IMR-90 (cell line): ENCODE results near the gene CDC5L. TPM values are rescaled to one million over a fixed set of nuclear protein-coding genes. Genes with fewer than 3 reads are reported as not detected.

Experiments used
- ATAC-seq: fragments of 200-7000 bp; cut with Tn5 transposase; 2 replicates; pipeline ENCODE4 v1.9.1; 2020; ENCODE audit warnings: low read depth, mild to moderate bottlenecking, moderate library complexity
- BruUV-seq: library from RNA; stranded (reverse); fragments of 400-500 nt; replicated peaks from 2 replicates; lab custom pipeline; 2021; lab: Mats Ljungman, UMichigan
- CTCF ChIA-PET: fragments of 300-600 bp; formaldehyde crosslinking; extraction: SDS; loops from one replicate; lab custom pipeline; 2021; ENCODE audit warnings: antibody characterized with exemption; lab: Yijun Ruan, JAX
- POLR2A ChIA-PET: fragments of 300-600 bp; sonication (Branson Sonifier 250); formaldehyde crosslinking; loops from one replicate; lab custom pipeline; 2022; ENCODE audit warnings: antibody characterized with exemption; ENCODE audit not compliant: unreplicated experiment; lab: Charles Lee
- DNase-seq: peaks from one replicate; pipeline ENCODE4 v3.0.0; 2013
- H2AFZ ChIP-seq: replicated peaks from 2 replicates; pipeline ENCODE3; 2013; ENCODE audit warnings: low read length, mild to moderate bottlenecking; ENCODE audit not compliant: poor library complexity
- H2AK5ac ChIP-seq: 2 replicates; pipeline ENCODE4 v1.6.1; 2013; ENCODE audit warnings: low read depth, low read length, inconsistent platforms
- H2AK9ac ChIP-seq: replicated peaks from 2 replicates; pipeline ENCODE3; 2013; ENCODE audit warnings: mild to moderate bottlenecking, low read depth, low read length, moderate library complexity; ENCODE audit not compliant: poor library complexity
- H2BK120ac ChIP-seq: 2 replicates; pipeline ENCODE4 v1.6.1; 2013; ENCODE audit warnings: low read depth, low read length, inconsistent platforms
- H2BK15ac ChIP-seq: 3 replicates; pipeline ENCODE4 v1.6.1; 2013; ENCODE audit warnings: low read depth, low read length, inconsistent platforms
- H2BK20ac ChIP-seq: 2 replicates; pipeline ENCODE4 v1.6.1; 2013; ENCODE audit warnings: low read depth, mild to moderate bottlenecking, inconsistent platforms, low read length, moderate library complexity
- H2BK5ac ChIP-seq: 2 replicates; pipeline ENCODE4 v1.6.1; 2013; ENCODE audit warnings: mild to moderate bottlenecking, low read depth, low read length, inconsistent platforms; ENCODE audit not compliant: poor library complexity, severe bottlenecking
- H3K14ac ChIP-seq: replicated peaks from 2 replicates; pipeline ENCODE4 v1.6.1; 2013; ENCODE audit warnings: low read depth, low read length, inconsistent platforms
- H3K18ac ChIP-seq: 2 replicates; pipeline ENCODE4 v1.6.1; 2013; ENCODE audit warnings: low read depth, low read length, control low read depth
- H3K23ac ChIP-seq: 2 replicates; pipeline ENCODE4 v1.6.1; 2013; ENCODE audit warnings: low read depth, low read length, inconsistent platforms
- H3K27ac ChIP-seq: 2 replicates; pipeline ENCODE4 v1.5.1; 2013; ENCODE audit warnings: mild to moderate bottlenecking, control low read depth, low read length; ENCODE audit not compliant: insufficient read depth
- H3K27me3 ChIP-seq: 2 replicates; pipeline ENCODE4 v1.6.1; 2013; ENCODE audit warnings: low read length; ENCODE audit not compliant: control insufficient read depth, insufficient read depth
- H3K36me3 ChIP-seq: 2 replicates; pipeline ENCODE4 v1.6.1; 2013; ENCODE audit warnings: low read length, mixed read lengths; ENCODE audit not compliant: control insufficient read depth, insufficient read depth
- H3K4ac ChIP-seq: 2 replicates; pipeline ENCODE4 v1.6.1; 2013; ENCODE audit warnings: low read depth, low read length, inconsistent platforms
- H3K4me1 ChIP-seq: 2 replicates; pipeline ENCODE4 v1.6.1; 2013; ENCODE audit warnings: low read length, mixed read lengths; ENCODE audit not compliant: control insufficient read depth, insufficient read depth
- H3K4me2 ChIP-seq: 2 replicates; pipeline ENCODE4 v1.6.1; 2013; ENCODE audit warnings: low read depth, mild to moderate bottlenecking, control low read depth, low read length, moderate library complexity
- H3K4me3 ChIP-seq: 2 replicates; pipeline ENCODE4 v1.5.1; 2013; ENCODE audit warnings: low read depth, mild to moderate bottlenecking, control low read depth, low read length, moderate library complexity; ENCODE audit not compliant: insufficient read depth
- H3K56ac ChIP-seq: 2 replicates; pipeline ENCODE4 v1.6.1; 2013; ENCODE audit warnings: low read length, inconsistent platforms; ENCODE audit not compliant: insufficient read depth; ENCODE audit errors: extremely low read depth
- H3K79me1 ChIP-seq, 2 experiments: 2 replicates each; pipeline ENCODE4 v1.6.1; 2013; ENCODE audit warnings: low read length in 2 of 2, inconsistent platforms in 1 of 2, low read depth in 1 of 2
- H3K9ac ChIP-seq: 2 replicates; pipeline ENCODE4 v1.6.1; 2013; ENCODE audit warnings: low read depth, low read length, control low read depth
- H3K9me1 ChIP-seq: 2 replicates; pipeline ENCODE4 v1.6.1; 2013; ENCODE audit warnings: low read length, inconsistent platforms; ENCODE audit not compliant: insufficient read depth
- H3K9me3 ChIP-seq: 2 replicates; pipeline ENCODE4 v1.6.1; 2013; ENCODE audit warnings: low read length; ENCODE audit not compliant: control insufficient read depth, insufficient read depth
- H4K20me1 ChIP-seq: 2 replicates; pipeline ENCODE4 v1.6.1; 2013; ENCODE audit warnings: low read length, inconsistent platforms; ENCODE audit not compliant: insufficient read depth
- H4K5ac ChIP-seq: 2 replicates; pipeline ENCODE4 v1.6.1; 2013; ENCODE audit warnings: mild to moderate bottlenecking, low read depth, low read length, control low read depth
- H4K8ac ChIP-seq, 2 experiments: 2 replicates each; pipeline ENCODE4 v1.6.1; 2013; ENCODE audit warnings: low read depth in 2 of 2, low read length in 2 of 2, control low read depth in 1 of 2, inconsistent platforms in 1 of 2
- H4K91ac ChIP-seq: 2 replicates; pipeline ENCODE4 v1.6.1; 2013; ENCODE audit warnings: low read depth, low read length, inconsistent platforms; ENCODE audit not compliant: insufficient read depth
- CEBPB ChIP-seq: IDR thresholded peaks from 2 replicates; pipeline ENCODE4 v1.6.1; 2012; ENCODE audit warnings: low read depth, low read length, improper control_type of control experiment
- CHD1 ChIP-seq: IDR thresholded peaks from 2 replicates; pipeline ENCODE4 v1.6.1; 2012; ENCODE audit warnings: low read depth, low read length, improper control_type of control experiment
- FOS ChIP-seq: fragments of 150-350 bp; IDR thresholded peaks from 2 replicates; pipeline ENCODE4 v1.6.1; 2016; ENCODE audit warnings: low read depth, low read length
- MAFK ChIP-seq: IDR thresholded peaks from 2 replicates; pipeline ENCODE4 v1.6.1; 2012; ENCODE audit warnings: low read depth, low read length, improper control_type of control experiment
- MAZ ChIP-seq: IDR thresholded peaks from 2 replicates; pipeline ENCODE4 v1.6.1; 2012; ENCODE audit warnings: low read depth, mild to moderate bottlenecking, low read length, improper control_type of control experiment, moderate library complexity, borderline replicate concordance
- NFE2L2 ChIP-seq: fragments of 150-350 bp; IDR thresholded peaks from 2 replicates; pipeline ENCODE4 v1.6.1; 2016; ENCODE audit warnings: low read depth, mild to moderate bottlenecking, low read length
- RCOR1 ChIP-seq: IDR thresholded peaks from 2 replicates; pipeline ENCODE4 v1.6.1; 2012; ENCODE audit warnings: mild to moderate bottlenecking, low read length, improper control_type of control experiment; ENCODE audit not compliant: insufficient replicate concordance
- RFX5 ChIP-seq: IDR thresholded peaks from 2 replicates; pipeline ENCODE4 v1.8.0; 2012; ENCODE audit warnings: low read depth, mild to moderate bottlenecking, low read length, moderate library complexity
- SMC3 ChIP-seq: fragments of 150-350 bp; IDR thresholded peaks from 2 replicates; pipeline ENCODE4 v1.6.1; 2016; ENCODE audit warnings: low read depth, mild to moderate bottlenecking, antibody characterized with exemption, low read length, moderate library complexity
- WGBS, 2 experiments: methylation state at CpG; one replicate each; pipeline versions ENCODE4 v1.1.5 to v1.1.7; 2013; ENCODE audit warnings: missing lambda C conversion rate in 2 of 2; ENCODE audit not compliant: insufficient read length in 1 of 2; ENCODE audit errors: extremely low coverage in 2 of 2; 5-methylcytosine and 5-hydroxymethylcytosine counted together
- dilution Hi-C: fragments of 300-500 bp; cut with HindIII; formaldehyde crosslinking; loops from one replicate; pipeline ENCODE4 v1.14.3; 2018; ENCODE audit warnings: low sequenced_read_pairs; ENCODE audit not compliant: unreplicated experiment
- in situ Hi-C: fragments of 300-500 bp; cut with MboI; formaldehyde crosslinking; loops from 3 replicates; pipeline ENCODE4 v1.14.3; 2019; ENCODE audit warnings: low sequenced_read_pairs, inconsistent platforms, mixed read lengths
- intact Hi-C: fragments of 100-400 bp; cut with micrococcal nuclease; formaldehyde crosslinking; loops from 2 replicates; pipeline ENCODE4 v1.10.0; 2022
- polyA plus RNA-seq, 3 experiments: library from polyadenylated mRNA; depleted of rRNA; stranded (reverse); fragments of >200 nt; gene quantifications; 2 replicates each; pipeline ENCODE4 v1.2.3, GENCODE V29; 2012; ENCODE audit warnings: low replicate concordance in 1 of 3
- total RNA-seq: library from RNA; depleted of rRNA; stranded (reverse); fragments of >200 nt; gene quantifications from 2 replicates; pipeline ENCODE4 v1.2.3, GENCODE V29; 2012

Gene CDC5L
- total and polyA plus RNA-seq, 2 of the 4 experiments (the other 2 are of a cell fraction): 9.9 to 17.7 TPM

GRCh38 chr6:44366781-44367180, 20.7 kb upstream of the CDC5L start:
- in situ Hi-C loops (no loop called here), dilution Hi-C loops (no loop called here), intact Hi-C loops (no loop called here)
- Histone ChIP-seq H3K4ac (no peak overlapping the region), H2BK20ac (no peak overlapping the region), H3K79me1 (no peaks in the 10 kb centered on the region), H3K9me1 (no peaks in the 10 kb centered on the region), H3K9ac (no peak overlapping the region), H2AK9ac (no peak overlapping the region), H3K18ac (no peak overlapping the region), H2BK120ac (no peak overlapping the region), H3K56ac (no peak overlapping the region), H4K8ac (no peak overlapping the region), H3K4me3 (no peak overlapping the region), H4K5ac (no peak overlapping the region), H2BK5ac (no peak overlapping the region), H3K27ac (no peak overlapping the region), H2BK15ac (no peak overlapping the region), H3K23ac (no peak overlapping the region), H4K91ac (no peak overlapping the region), H2AK5ac (no peak overlapping the region), H3K14ac (no peak overlapping the region), H2AFZ (no peak overlapping the region), H3K4me2 (no peak overlapping the region), H3K4me1 (no peaks in the 10 kb centered on the region), H3K9me3 (no peaks in the 10 kb centered on the region), H4K20me1 (no peaks in the 10 kb centered on the region), H3K36me3 (no peaks in the 10 kb centered on the region), H3K27me3 (peaks cover 17% of the 10 kb centered on the region)
- TF ChIP-seq FOS (no peak), CEBPB (no peak), CHD1 (no peak), RCOR1 (no peak), MAZ (no peak), MAFK (no peak), NFE2L2 (no peak), SMC3 (no peak), RFX5 (no peak)
- ATAC-seq: no peak
- DNase-seq: no peak
- WGBS, 2 experiments: no CpG with 5 or more reads among the region's 3 CpGs
- ChIA-PET CTCF (no interaction called here), POLR2A (no interaction called here)
- BruUV-seq: no TSS peak
